Stimulated activated CD4-positive, alpha-beta T cell treated with anti-CD3 and anti-CD28 coated beads, Interleukin-2, amount 100 ng/mL, for 24 hours (primary cell): Measurements from ENCODE around the gene JOSD1.
A peak's percentile ranks its signal among the peaks of the same experiment; 100 is the strongest.

Experiments
- DNase-seq, 2 donors: peaks; one replicate each; pipeline ENCODE4 v3.0.0-alpha.2; 2020

The JOSD1 gene

DNA sequence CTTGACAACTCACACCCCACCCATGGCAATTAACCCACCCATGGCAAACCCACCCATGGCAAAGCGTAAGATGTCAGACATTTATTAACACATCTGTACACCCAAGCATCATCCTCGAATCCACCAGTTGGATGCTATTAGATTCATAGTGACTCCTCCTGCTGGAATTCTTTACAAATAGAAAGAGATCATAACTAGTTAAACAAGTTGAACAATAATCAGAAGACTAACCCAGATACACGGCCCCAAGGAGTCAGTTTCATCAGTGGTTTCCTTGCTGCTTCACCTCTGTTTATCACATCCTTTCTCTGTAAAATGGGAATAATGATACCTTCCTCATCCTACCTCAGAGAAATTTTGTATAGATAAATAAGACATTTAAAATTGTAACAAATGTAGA is 10.1 kb upstream of the JOSD1 start:
- no peak for DNase-seq

DNA sequence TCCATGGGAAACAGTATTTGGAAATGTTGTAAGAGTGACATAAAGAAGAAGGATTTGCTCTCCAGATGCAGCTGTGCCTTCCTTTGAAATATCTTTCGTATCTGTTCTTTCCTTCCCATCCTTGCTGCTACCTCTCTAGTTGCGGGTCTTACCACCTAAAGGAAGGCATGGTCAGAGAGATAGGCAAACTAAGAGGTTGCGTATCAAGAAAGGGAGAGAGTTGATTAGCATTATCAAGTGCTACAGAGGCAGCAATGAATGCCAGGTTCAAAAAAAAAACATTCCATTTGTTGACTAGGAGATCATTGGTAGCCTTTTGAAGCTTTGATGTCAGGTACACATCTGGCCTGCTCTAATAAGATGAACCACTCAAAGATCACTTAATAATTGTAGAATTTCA is 9.6 kb upstream of the JOSD1 start:
- DNase-seq = no peak

DNA sequence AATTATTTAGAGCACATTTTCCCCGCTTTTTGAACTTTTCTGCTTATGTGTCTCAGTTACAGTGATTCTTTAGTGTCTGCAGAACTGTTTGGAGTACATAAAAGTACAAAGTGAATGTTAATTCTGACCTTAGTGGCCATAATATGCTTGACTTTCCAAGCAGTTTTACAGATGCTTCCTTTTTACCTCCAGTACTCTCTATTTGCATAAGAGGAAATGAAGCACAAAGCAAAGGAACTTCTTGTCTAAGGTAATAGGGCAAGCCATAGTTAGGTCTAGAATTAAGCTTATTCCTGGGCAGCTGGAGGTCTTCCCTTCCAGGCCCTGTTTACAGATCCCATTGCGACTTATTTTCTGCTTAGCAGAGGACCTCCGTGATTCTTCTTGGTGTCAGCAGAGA is 8.6 kb upstream of the JOSD1 start:
- no peak for DNase-seq

DNA sequence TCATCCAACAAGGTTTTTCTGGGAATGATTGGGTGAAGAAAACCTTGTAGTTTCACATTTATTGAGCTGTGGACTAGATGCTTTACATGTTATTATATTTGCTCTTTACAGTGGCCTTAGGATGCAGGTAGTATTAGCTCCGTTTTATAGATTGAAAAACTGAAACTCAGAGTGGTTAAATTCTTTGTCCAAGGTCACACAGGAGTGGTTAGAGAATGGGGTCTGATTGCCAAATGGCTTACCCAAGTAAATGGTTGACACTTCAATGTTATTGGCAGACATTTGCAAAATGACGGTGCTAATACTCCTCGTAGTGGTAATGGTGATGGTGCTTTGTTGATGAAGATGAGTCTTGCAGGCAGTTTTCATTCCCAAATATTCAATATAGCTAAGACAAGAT is 7.2 kb upstream of the JOSD1 start:
- DNase-seq = no peak

DNA sequence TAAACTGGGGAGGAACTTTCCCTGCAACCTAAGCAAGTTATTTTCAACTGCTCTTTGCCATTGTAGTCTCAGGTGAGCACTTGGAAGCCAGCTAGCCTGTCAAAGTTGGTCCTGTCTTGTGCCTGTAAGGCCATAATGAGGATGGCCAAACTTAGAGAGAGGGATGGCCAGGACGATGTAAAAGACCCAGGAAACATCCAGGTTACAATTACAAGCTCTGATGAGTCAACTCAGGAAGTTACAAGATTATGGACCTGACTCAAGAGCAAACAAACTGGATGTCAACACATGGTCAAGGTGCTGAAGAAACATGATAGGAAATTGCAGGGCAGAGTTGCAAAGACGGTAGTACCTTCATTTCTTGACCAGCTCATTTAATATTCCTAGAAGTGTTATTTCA is 6.6 kb upstream of the JOSD1 start:
- no peak for DNase-seq

DNA sequence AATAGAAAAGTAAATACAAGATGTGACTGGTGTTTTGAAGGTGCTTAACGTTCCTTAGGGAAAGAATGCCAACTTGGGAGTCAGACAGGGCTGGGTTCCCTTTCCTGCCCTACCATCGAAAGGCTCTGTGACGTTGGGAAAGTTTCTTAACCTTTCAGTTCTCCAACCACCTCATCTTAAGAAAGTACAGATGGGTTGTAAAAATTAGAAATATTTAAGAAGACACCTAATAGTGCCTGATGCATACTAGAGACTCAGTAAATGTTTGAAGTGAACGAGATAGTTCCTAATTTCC is 6.1 kb upstream of the JOSD1 start:
- DNase-seq = no peak

DNA sequence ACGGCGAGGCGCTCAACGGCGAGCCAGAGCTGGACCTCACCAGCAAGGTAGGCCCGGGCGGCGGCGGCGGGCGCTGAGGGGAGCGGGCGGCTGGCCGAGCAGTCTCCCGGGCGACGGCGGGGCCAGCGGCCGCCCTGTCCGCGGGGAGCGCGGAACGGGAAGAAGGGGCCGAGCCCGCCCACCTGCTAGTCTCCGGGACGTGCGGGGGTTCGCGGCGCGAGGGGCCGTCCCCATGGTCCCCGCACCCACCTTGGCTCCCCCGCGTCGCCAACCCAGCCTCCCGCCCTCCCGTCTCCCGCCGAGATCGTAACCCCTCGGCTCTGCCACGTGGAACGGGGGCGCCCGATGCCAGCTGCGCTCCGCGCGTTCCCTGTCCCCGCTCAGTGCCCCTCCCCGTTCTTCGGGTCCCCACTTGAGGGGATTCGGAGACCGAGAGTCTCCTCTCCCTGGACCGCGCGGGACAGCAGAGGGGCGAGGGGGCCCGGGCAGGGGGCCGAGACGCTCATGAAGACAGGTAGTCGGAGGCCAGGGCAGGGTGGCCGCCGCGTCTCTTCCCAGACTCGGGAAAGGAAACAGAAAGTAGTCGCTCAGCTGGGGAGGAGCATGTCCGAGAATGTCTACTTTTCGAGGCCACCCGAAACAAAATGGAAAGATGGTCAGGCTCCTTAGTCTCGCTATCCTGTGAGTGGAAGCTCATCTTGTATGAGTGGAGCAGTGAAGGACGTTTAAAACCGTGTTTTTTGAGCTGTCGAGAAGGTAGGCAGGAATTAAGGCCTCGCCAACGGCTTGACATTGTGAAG is 5.6 kb upstream of the JOSD1 start:
- DNase-seq = peak; percentile 40 to 51

DNA sequence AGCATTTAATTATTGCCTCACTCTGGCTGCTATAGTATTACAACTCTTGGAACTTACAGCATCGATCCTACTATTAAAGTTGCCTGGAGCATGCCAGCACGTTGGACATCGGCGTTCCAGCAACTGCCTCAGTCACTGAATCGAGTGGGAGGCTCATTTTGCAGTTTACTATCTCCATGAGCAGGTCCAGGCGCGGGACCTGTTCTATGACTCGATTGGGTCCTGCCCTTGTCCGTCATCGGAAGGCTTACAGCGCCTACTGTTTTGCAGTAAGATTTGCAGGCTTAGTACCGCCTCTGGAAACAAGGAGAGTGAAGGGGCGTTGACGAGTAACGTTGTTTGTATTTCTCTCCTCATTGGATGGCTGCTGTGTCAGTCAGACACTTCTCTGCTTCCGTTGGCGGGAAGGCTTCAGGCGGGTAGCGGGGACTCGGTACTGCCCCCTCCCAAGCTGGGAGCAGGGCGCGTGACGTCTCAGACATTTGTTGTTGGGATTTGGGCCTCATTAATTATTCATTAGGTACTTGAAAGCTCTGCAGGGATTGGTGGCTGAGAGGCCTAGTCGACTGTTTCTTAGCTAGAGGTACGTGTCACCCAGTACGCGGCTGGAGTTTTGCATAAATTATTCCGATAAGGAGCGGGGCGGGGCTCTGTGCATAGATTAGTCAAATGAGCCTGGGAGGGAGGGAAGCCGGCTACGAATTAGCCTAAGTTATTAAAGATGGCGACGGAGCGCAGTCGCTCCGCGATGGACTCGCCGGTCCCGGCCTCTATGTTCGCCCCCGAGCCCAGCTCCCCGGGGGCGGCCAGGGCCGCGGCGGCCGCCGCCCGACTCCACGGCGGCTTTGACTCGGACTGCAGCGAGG is 4.7 kb upstream of the JOSD1 start, which contains the start of gene GTPBP1:
GTPBP1 (plus strand) TSS at position 710 of the 866 bp plus-strand sequence; CDS start at position 722, 12 bp downstream.
- DNase-seq = peak; percentile 93 to 96

DNA sequence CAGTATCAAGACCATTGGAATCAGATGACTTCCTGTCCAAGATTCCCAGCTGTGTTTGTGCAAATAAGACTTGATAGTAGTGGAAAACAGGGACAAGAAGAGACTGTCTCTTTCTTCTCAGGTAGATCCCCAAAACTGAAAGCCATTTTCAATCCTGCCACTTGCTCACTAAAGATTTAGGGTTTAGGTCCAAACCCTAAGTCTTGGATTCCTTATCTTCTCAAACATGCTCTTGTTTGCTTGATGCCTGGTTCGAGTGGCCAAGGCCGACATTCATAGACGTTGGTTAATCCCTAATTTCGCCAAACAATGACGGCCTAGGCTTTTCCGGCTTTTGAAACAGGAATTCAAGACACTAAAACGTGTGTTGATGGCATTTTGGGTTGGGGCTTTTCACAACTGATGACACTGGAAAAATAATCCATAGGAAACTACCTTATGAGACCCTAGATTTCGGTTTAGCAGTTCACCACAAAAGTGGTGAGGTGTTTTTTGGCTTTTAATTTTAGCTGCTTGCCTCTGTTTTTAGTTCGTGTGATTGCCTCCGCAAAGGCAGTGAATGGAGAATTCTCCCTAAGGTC is 4.0 kb upstream of the JOSD1 start:
- no peak for DNase-seq

DNA sequence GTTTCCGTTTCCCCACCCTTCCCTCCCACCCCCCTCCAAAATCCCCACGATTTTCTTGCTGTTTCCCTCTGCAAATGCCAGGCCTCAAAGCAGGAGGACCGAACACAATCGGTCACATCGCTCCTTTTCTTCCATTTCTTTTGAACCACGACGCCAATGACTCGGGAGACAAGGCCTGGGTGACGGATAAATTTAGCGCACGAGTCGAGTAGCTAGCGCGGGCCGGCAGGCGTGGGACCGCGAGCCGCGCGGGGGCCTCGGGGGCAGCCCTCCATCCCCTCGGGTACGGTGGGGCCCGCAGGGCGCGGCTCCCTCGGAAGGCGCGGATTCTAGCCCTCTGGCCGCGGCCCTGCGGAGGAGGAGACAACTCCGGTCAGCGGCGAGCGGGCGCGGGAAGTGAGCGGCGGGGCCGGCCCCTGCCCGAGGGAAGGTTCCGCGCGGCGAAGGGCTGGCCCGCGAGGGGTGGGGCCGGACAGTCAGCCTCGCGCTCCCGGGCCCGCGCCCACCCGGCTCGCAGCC is 414 bp downstream of the JOSD1 start:
- no peak for DNase-seq

DNA sequence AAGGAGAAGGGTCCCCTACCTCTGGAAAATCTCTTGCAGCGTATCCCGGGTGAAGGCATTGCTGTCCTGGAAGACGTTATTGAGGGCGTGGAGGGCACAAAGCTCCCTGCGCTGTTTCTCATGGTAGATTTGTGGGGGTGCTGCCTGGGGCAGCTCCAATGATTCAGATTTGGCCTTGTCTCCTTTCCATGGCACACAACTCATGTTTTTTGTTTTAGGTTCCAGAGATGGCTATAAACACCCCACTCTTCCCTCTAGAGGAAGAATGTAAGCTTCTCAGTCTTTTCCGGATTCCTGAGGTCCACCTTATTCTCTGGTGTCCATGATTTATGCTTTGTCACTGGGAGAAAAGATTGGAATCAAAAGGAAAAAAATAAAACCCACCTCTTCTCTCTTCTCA is 959 bp downstream of the JOSD1 start:
- no peak for DNase-seq

DNA sequence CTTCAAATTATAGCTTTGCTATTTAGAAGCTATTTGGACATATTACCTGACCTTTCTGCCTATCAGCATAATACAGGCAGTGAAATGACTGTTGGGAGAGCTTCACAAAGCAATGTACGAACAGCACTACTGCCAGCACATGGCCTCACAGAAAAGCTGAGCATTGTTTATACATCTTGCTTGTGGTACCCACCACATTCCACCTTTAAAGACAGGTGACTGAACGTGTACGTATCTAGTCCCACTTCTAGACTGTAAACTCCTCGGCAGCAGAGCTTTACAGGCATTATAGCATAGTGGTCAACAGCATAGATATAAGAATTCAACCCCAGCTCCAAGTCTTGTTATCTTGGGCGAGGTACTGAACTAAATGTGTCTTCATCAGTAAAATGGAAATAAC is 1.6 kb downstream of the JOSD1 start:
- no peak for DNase-seq

DNA sequence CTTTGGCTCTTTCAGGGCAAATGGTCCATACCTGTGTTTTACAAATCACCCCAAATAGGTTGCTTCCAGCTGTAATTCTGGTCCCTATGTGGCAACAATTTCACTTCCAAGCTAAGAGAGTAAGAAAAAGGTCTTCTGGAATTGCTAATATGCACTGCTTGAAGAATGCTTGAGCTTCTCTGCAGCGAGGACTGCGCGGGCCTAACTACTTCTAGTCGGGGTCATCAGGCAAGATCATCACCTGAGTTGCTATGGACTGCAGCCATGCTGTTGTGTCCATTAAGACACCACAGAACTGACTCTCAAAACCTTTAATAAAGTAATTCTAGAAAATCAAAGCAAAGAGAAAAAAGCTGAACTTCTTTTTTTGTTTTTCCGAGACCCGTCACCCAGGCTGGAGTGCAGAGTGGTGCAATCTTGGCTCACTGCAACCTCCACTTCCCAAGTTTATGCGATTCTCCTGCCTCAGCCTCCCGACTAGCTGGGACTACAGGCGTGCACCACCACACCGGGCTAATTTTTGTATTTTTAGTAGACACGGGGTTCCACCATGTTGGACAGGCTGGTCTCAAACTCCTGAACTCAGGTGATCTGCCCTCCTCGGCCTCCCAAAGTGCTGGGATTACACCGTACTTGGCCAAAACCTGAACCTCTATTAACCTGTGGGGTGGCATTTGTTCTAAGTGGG is 2.2 kb downstream of the JOSD1 start:
- DNase-seq = no peak

DNA sequence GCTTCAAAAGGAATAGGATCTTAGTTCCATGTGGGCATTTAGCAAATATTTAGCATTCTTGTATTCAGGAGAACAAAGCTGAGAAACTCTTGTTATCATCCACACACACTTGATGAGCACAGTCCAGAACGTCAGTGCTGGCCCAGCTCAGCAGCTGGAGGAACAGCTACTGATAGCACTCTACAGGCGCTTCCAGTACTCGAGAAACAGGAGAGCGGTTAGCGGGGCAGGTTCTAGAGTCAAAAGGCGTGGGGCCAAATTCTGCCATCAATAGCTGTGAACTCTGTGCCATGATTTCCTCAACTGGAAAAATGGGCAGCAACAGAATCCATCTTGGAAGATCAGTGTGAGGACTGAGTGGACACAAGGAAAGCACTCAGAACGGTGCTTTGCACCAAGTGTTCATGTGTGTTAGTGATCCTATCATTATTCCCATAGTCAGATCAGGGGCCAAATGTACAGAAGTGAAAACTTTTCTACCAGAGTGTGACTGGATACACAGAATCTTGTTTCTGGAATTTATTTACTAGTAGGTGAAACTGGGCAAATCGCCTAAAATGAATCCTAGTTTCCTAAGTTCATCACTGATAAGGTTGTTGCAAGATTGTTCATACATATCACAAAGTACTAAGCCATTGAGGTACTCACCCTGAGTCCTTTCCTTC is 3.2 kb downstream of the JOSD1 start:
- DNase-seq = no peak

DNA sequence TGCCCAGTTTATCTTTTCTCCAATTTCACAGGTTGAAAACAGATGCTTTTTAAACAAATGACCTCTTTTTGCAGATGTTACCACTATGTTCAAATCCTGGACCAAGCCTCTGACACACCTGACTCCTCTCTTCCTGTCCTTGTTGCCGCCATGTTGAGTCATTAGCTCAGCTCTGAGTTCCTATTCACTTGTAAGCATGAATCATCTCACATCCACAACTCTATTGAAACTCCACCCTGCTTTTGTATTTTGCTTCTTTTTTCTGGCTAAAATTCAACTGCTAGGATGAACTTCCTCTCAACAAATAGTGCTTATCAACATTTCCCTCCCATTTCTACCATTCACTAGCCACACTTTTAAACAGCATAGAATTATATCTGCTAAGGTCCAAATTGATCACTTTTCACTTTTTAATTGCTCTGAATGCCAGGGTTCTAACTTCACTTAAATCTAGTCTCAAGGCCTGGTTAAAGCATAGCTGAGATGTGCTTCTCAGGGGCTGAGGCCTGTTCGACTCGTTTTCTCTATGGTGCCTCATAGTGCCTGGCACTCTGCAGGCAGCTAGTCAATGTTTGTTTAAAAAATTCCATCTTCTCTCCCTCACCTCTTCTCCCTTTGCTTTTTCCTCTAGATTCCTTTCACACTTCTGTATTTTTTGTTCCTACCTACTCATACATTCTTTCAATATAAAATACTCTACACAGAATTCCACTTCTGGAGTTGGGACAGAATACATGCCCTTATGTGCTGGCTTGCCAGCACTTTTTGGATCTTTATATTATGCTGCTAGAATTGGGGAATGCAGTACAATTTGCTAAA is 3.9 kb downstream of the JOSD1 start:
- peak; percentile 33 to 56 for DNase-seq

DNA sequence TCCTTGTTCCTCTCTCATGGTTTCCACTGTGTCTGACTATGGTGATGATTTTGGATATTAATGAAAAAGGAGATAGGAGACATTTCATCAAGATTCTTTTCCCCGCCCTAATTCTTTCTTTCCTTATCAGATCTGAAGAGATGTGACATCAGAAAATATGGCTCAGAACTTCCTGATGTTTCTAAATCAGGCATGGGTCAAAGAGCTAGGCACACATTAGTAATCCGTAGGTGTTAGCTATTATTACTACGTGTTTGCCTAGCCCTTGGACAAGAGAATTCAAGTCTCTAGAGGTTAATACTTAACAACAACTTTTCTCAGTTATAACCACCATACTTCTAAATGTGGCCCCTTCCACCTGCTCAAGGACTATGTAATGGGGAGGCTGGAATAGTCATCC is 5.8 kb downstream of the JOSD1 start:
- no peak for DNase-seq

DNA sequence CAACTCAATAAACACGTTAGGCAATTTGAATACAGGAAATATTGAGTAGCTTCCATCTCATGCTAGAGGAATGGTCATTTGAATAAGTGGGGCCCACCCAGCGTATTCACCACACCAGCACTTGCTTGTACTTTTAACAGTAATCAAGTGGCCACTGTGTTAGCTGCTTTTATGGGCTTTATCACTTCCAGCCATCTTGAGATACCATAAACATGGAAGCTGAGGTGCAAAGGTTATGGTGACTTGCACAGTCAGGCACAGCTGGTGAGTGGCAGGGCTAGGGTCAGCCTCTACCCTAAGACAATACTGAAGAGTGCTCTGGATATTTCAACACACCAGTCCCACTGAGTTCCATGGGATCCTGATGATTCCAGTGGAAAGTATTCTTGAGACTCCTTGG is 6.7 kb downstream of the JOSD1 start:
- DNase-seq = no peak

DNA sequence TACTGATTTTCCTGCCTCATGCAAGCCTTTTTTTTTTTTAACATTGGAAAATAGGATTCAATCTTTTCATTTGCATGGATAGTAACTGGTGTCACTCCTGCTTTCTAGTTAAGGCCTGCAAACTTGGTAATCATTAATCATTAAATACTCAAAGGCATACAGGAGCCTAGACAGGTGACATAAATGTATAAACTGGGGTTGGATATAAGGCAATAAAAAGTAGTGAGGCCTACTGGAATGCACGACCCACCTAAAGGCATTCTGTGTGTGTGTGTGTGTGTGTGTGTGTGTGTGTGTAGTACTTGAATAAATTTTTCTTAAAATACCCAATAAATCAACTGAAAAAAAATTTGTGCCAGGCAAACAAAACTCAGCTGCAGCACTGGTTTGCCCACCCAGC is 11.1 kb downstream of the JOSD1 start:
- no peak for DNase-seq

DNA sequence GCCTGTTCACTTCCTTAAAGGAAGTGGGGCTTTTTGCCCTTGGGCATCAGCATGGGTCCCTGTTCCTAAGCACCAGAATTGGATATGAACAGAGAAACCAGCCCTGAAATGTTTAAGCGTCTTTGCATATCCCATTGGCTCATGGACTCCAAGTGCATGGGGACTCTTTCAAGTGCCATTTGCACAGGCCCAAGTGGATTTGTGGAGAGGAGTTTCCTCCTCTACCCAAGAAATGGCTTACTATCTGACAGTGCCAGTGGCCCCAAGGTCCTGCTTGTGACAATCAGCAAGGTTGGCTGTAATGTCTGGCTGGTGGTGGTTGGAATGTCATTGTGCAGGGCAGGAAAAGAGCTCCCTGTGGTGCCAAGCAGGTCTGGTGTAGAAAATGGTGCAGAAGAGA is 15.0 kb downstream of the JOSD1 start:
- DNase-seq = no peak

DNA sequence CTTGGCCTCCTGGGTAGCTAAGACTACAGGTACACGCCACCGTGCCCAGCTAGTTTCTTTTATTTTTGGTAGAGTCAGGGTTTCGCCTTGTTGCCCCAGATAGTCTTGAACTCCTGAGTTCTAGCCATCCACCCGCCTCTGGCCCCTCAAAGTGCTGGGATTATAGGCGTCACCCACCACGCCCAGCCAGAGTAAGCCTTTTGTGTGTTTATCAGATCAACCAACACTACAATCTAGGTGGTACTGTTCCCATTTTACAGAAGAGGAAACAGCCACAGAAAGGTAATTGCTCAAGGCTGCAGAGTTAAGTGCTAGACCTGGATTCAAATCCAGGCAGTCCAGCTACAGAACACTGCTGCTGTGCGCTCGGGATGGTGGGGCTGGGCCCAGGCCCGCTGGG is 15.8 kb downstream of the JOSD1 start:
- DNase-seq = no peak

DNA sequence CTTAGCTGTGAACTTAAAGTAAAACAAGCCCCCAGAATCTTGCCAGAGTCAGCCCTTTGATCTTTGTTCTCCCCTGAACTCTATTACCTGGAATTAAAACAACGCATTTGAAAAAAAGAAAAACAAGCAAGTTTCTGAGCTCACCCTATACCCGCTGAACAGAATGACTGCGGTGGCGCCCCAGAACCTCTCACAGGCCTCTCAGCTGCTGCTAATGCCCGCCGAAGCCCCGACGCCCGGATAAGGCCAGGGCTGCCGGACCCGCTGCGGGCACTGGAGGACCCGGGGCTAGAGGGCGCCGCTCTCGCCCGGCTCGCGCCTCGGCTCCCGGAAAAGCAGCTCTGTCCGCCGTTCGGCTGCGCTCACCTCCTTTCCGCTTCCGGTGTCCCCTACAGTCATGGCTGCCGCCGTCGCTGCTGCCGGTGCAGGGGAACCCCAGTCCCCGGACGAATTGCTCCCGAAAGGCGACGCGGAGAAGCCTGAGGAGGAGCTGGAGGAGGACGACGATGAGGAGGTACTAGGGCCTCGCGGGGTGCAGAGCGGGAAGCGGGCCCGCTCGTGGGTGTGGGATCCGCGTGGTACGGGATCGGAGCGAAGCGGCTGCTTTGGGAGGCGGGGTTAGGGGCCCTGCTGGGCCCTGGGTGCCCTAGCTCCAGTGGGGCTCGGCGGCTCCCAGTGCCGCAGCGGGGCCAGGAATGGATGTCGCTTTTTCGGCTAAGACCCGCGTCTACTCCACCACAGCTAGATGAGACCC is 19.0 kb downstream of the JOSD1 start, which contains the start of gene TOMM22:
TOMM22 (plus strand) TSS at position 376 of the 754 bp plus-strand sequence; CDS start at position 398, 22 bp downstream.
- peak; percentile 87 for DNase-seq
